K562 (cell line): ENCODE measurements around the gene HDAC1. TPM values are rescaled to one million over a fixed set of nuclear protein-coding genes. Genes with fewer than 3 reads are reported as not detected.

Source experiments
- CBX5 ChIP-seq: IDR thresholded peaks from 2 replicates; pipeline ENCODE4 v1.6.1; 2014; ENCODE audit warnings: low read depth, borderline replicate concordance
- CEBPG ChIP-seq, 3 experiments: fragments of 200-800 bp in 1 of 3; sonication (Bioruptor generic) in 1 of 3; sonication (generic) in 1 of 3; formaldehyde crosslinking in 1 of 3; IDR thresholded peaks in 2 of 3; conservative IDR thresholded peaks in 1 of 3; 2 replicates each; pipeline versions ENCODE4 v1.6.1 to v1.8.0; 2016 to 2022; ENCODE audit warnings: missing compliant biosample characterization in 2 of 3, missing genetic modification characterization in 2 of 3, mild to moderate bottlenecking in 1 of 3, missing genetic modification reagents in 1 of 3
- CHD1 ChIP-seq: fragments of 200-600 bp; sonication (generic); IDR thresholded peaks from one replicate; pipeline ENCODE4 v1.6.1; 2012; ENCODE audit warnings: mild to moderate bottlenecking, moderate library complexity, low read length, inconsistent platforms
- DDX20 ChIP-seq: fragments of 450-650 bp; IDR thresholded peaks from 2 replicates; pipeline ENCODE4 v1.6.1; 2016; ENCODE audit warnings: missing genetic modification characterization, low read depth, mild to moderate bottlenecking, missing compliant biosample characterization, moderate library complexity
- FIP1L1 ChIP-seq: fragments of 200-400 bp; formaldehyde crosslinking; IDR thresholded peaks from 2 replicates; pipeline ENCODE4 v1.6.1; 2018; ENCODE audit warnings: mild to moderate bottlenecking, low read depth, low read length; ENCODE audit not compliant: poor library complexity, severe bottlenecking
- KLF6 ChIP-seq: fragments of 250-450 bp; sonication (Bioruptor Pico); IDR thresholded peaks from 2 replicates; pipeline ENCODE4 v1.4.0; 2020; ENCODE audit warnings: mild to moderate bottlenecking, moderate library complexity, borderline replicate concordance
- NFIX ChIP-seq: fragments of 250-450 bp; sonication (Bioruptor Pico); IDR thresholded peaks from 2 replicates; pipeline ENCODE4 v1.4.0; 2020; ENCODE audit warnings: low read depth, mild to moderate bottlenecking, moderate library complexity
- RB1 ChIP-seq: fragments of 450-650 bp; IDR thresholded peaks from 2 replicates; pipeline ENCODE4 v1.6.1; 2017; ENCODE audit warnings: low read depth, mild to moderate bottlenecking
- SUPT5H ChIP-seq: fragments of 450-650 bp; IDR thresholded peaks from 2 replicates; pipeline ENCODE4 v1.6.1; 2016
- XRCC3 ChIP-seq: fragments of 450-650 bp; IDR thresholded peaks from 2 replicates; pipeline ENCODE4 v1.6.1; 2017; ENCODE audit warnings: mild to moderate bottlenecking, moderate library complexity
- ZNF274 ChIP-seq: IDR thresholded peaks from 2 replicates; pipeline ENCODE4 v1.6.1; 2011; ENCODE audit warnings: low read depth, mild to moderate bottlenecking, low read length, moderate library complexity, borderline replicate concordance
- ZNF444 ChIP-seq: fragments of 250-450 bp; sonication (Bioruptor Pico); IDR thresholded peaks from 2 replicates; pipeline ENCODE4 v1.4.0; 2020; ENCODE audit warnings: mild to moderate bottlenecking, moderate library complexity
- ZNF764 ChIP-seq: fragments of 250-450 bp; sonication (Bioruptor Pico); IDR thresholded peaks from 2 replicates; pipeline ENCODE4 v1.4.0; 2020; ENCODE audit warnings: low read depth, mild to moderate bottlenecking, moderate library complexity
- polyA plus RNA-seq, 8 experiments: library from polyadenylated mRNA; depleted of rRNA in 4 of 8; stranded (reverse) in 5 of 8; unstranded in 3 of 8; fragments of >200 nt; fragmentation: Nextera tagmentation in 2 of 8; fragmentation: Illumina TruSeq in 1 of 8; extraction: Ambion mirVana in 2 of 8; extraction: Trizol in 1 of 8; gene quantifications; 2 replicates each; pipeline versions ENCODE4 v1.2.1 to v1.2.3, GENCODE V29; 2011 to 2014; ENCODE audit warnings: inconsistent platforms in 1 of 8, missing spikeins in 1 of 8
- total RNA-seq, 7 experiments: library from RNA; depleted of rRNA in 6 of 7; stranded (reverse); fragments of >200 nt in 6 of 7; fragmentation: Illumina TruSeq in 2 of 7; extraction: Trizol in 2 of 7; gene quantifications; 2 replicates each; pipeline versions ENCODE4 v1.2.1 to v1.2.3, GENCODE V29; 2011 to 2021; ENCODE audit warnings: low replicate concordance in 1 of 7
- TF ChIP-seq, protein P1 (sequence below): fragments of 250-450 bp; sonication (Bioruptor Pico); IDR thresholded peaks from 2 replicates; pipeline ENCODE4 v1.8.0; 2022; ENCODE audit warnings: inconsistent platforms
- TF ChIP-seq, protein P2 (sequence below): fragments of 250-450 bp; sonication (Bioruptor Pico); IDR thresholded peaks from 2 replicates; pipeline ENCODE4 v1.8.0; 2021; ENCODE audit warnings: moderate library complexity, mild to moderate bottlenecking, inconsistent platforms
- TF ChIP-seq, protein P3 (sequence below): fragments of 450-650 bp; formaldehyde crosslinking; IDR thresholded peaks from 2 replicates; pipeline ENCODE4 v1.4.0; 2022; ENCODE audit warnings: mild to moderate bottlenecking, moderate library complexity
- TF ChIP-seq, protein P4 (sequence below): sonication (generic); formaldehyde crosslinking; IDR thresholded peaks from 2 replicates; pipeline ENCODE4 v1.8.0; 2022; ENCODE audit warnings: missing genetic modification reagents, mild to moderate bottlenecking, moderate library complexity, borderline replicate concordance
- TF ChIP-seq, protein P5 (sequence below): IDR thresholded peaks from 2 replicates; pipeline ENCODE4 v1.6.1; 2012; ENCODE audit warnings: low read depth, low read length, improper control_type of control experiment, borderline replicate concordance

The HDAC1 gene
- total and polyA plus RNA-seq, 9 of the 15 experiments (the other 6 are each of a cell fraction or from before 2014, with no cell fraction given) = 169 to 384 (median 193) TPM

DNA sequence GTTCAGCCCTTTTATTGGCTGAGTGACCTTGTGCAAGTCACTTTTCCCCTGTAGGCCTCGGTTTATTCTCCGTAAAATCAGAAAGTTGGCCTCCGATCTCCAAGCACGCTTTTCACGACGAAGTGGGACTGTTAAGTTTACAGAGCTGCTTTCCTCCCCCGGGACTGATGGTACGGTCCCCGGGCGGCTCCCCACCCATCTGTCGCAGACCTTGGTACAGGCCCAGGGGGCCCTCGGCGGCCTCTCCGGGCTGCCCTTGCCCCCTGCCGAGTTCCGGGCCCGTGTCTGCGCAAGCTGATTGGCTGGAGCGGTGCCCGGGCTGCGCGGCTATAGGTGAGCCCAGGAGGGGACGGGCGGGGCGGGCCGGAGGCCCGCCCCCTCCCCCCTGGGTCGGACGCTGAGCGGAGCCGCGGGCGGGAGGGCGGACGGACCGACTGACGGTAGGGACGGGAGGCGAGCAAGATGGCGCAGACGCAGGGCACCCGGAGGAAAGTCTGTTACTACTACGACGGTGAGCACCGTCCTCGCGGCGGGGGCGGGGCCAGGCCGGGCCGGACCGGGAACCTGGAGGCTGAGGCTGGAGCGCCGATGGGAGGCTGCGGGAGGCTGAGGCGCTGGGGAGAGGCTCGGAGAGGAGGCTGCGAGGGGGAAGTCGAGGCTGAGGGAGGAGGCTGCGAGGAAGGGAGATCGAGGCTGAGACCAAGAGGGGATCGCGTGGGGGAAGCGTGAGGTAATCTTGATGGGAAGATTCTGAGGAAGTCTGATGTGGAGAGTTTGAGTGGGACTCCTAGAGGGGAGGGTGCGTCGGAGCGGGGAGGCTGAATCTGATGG, at the start of gene HDAC1 (continued):
- TF ChIP-seq, protein P1, sequence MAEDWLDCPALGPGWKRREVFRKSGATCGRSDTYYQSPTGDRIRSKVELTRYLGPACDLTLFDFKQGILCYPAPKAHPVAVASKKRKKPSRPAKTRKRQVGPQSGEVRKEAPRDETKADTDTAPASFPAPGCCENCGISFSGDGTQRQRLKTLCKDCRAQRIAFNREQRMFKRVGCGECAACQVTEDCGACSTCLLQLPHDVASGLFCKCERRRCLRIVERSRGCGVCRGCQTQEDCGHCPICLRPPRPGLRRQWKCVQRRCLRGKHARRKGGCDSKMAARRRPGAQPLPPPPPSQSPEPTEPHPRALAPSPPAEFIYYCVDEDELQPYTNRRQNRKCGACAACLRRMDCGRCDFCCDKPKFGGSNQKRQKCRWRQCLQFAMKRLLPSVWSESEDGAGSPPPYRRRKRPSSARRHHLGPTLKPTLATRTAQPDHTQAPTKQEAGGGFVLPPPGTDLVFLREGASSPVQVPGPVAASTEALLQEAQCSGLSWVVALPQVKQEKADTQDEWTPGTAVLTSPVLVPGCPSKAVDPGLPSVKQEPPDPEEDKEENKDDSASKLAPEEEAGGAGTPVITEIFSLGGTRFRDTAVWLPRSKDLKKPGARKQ (CRISPR knock-in tag) = no peak
- TF ChIP-seq, protein P2, sequence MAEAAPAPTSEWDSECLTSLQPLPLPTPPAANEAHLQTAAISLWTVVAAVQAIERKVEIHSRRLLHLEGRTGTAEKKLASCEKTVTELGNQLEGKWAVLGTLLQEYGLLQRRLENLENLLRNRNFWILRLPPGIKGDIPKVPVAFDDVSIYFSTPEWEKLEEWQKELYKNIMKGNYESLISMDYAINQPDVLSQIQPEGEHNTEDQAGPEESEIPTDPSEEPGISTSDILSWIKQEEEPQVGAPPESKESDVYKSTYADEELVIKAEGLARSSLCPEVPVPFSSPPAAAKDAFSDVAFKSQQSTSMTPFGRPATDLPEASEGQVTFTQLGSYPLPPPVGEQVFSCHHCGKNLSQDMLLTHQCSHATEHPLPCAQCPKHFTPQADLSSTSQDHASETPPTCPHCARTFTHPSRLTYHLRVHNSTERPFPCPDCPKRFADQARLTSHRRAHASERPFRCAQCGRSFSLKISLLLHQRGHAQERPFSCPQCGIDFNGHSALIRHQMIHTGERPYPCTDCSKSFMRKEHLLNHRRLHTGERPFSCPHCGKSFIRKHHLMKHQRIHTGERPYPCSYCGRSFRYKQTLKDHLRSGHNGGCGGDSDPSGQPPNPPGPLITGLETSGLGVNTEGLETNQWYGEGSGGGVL (CRISPR knock-in tag) = no peak
- peak; percentile 76 for TF ChIP-seq ZNF444 (CRISPR knock-in tag)
- TF ChIP-seq CBX5 = no peak
- no peak for TF ChIP-seq XRCC3
- peak; percentile 87; the same call in 1 of the 2 replicates for TF ChIP-seq RB1
- 0 out of 2 replicates have a peak, but pooled peaks have one; percentile 40 for TF ChIP-seq CEBPG (CRISPR knock-in tag; IDR thresholded peaks at IDR 0.05)
- no peak for TF ChIP-seq CEBPG (tag; conservative IDR thresholded peaks at IDR 0.05 in 1 of 2, IDR thresholded peaks at IDR 0.05 in 1 of 2)
- TF ChIP-seq NFIX (CRISPR knock-in tag) = no peak
- peak; percentile 93 for TF ChIP-seq CHD1
- TF ChIP-seq ZNF274 = no peak
- peak; percentile 79 for TF ChIP-seq FIP1L1
- TF ChIP-seq, protein P3, sequence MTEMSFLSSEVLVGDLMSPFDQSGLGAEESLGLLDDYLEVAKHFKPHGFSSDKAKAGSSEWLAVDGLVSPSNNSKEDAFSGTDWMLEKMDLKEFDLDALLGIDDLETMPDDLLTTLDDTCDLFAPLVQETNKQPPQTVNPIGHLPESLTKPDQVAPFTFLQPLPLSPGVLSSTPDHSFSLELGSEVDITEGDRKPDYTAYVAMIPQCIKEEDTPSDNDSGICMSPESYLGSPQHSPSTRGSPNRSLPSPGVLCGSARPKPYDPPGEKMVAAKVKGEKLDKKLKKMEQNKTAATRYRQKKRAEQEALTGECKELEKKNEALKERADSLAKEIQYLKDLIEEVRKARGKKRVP (CRISPR knock-in tag) = 0 out of 2 replicates have a peak, but pooled peaks have one; percentile 24
- peak; percentile 68; the same call in 1 of the 2 replicates for TF ChIP-seq KLF6 (CRISPR knock-in tag)
- no peak for TF ChIP-seq ZNF764 (CRISPR knock-in tag)
- TF ChIP-seq, protein P4, sequence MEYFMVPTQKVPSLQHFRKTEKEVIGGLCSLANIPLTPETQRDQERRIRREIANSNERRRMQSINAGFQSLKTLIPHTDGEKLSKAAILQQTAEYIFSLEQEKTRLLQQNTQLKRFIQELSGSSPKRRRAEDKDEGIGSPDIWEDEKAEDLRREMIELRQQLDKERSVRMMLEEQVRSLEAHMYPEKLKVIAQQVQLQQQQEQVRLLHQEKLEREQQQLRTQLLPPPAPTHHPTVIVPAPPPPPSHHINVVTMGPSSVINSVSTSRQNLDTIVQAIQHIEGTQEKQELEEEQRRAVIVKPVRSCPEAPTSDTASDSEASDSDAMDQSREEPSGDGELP (CRISPR knock-in tag) = peak; percentile 85
- TF ChIP-seq DDX20 (tag) = no peak
- peak; percentile 93 for TF ChIP-seq SUPT5H
- TF ChIP-seq, protein P5, sequence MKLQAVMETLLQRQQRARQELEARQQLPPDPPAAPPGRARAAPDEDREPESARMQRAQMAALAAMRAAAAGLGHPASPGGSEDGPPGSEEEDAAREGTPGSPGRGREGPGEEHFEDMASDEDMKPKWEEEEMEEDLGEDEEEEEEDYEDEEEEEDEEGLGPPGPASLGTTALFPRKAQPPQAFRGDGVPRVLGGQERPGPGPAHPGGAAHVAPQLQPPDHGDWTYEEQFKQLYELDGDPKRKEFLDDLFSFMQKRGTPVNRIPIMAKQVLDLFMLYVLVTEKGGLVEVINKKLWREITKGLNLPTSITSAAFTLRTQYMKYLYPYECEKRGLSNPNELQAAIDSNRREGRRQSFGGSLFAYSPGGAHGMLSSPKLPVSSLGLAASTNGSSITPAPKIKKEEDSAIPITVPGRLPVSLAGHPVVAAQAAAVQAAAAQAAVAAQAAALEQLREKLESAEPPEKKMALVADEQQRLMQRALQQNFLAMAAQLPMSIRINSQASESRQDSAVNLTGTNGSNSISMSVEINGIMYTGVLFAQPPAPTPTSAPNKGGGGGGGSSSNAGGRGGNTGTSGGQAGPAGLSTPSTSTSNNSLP = no peak
